OCI-LY1 (cell line): ENCODE measurements around the gene PM20D1.

Experiments used
- H2AFZ ChIP-seq: fragments of 200-600 bp; sonication (generic), shearing (Covaris generic); 2 replicates; pipeline ENCODE4 v1.6.0; 2014; ENCODE audit warnings: antibody characterized with exemption, mild to moderate bottlenecking, low read length
- H3F3A ChIP-seq: fragments of 200-600 bp; sonication (generic), shearing (Covaris generic); 2 replicates; pipeline ENCODE4 v1.6.0; 2014; ENCODE audit warnings: mild to moderate bottlenecking, antibody characterized with exemption, low read length, moderate library complexity; ENCODE audit not compliant: insufficient read depth
- H3K27ac ChIP-seq: fragments of 200-600 bp; sonication (generic); 2 replicates; pipeline ENCODE4 v1.5.1; 2014; ENCODE audit warnings: low read length, mixed run types, mild to moderate bottlenecking, low read depth; ENCODE audit not compliant: poor library complexity, severe bottlenecking
- H3K27me3 ChIP-seq: fragments of 200-600 bp; sonication (generic); 2 replicates; pipeline ENCODE4 v1.6.0; 2014; ENCODE audit warnings: antibody characterized with exemption, mild to moderate bottlenecking, low read length, moderate library complexity; ENCODE audit not compliant: insufficient read depth
- H3K36me3 ChIP-seq: fragments of 200-600 bp; sonication (generic); 2 replicates; pipeline ENCODE4 v1.6.1; 2014; ENCODE audit warnings: mild to moderate bottlenecking, antibody characterized with exemption, low read length, moderate library complexity, mixed read lengths; ENCODE audit not compliant: insufficient read depth
- H3K4me1 ChIP-seq: fragments of 200-600 bp; sonication (generic); 2 replicates; pipeline ENCODE4 v1.5.1; 2014; ENCODE audit warnings: mild to moderate bottlenecking, low read length, moderate library complexity; ENCODE audit not compliant: insufficient read depth, severe bottlenecking
- H3K4me2 ChIP-seq: fragments of 200-600 bp; sonication (generic), shearing (Covaris generic); 2 replicates; pipeline ENCODE4 v1.6.1; 2014; ENCODE audit warnings: low read length
- H3K4me3 ChIP-seq: fragments of 200-600 bp; sonication (generic); 2 replicates; pipeline ENCODE4 v1.5.1; 2014; ENCODE audit warnings: low read length, low read depth, mild to moderate bottlenecking, mixed read lengths; ENCODE audit not compliant: poor library complexity, severe bottlenecking
- H3K79me2 ChIP-seq: fragments of 200-600 bp; shearing (Covaris generic); 2 replicates; pipeline ENCODE4 v1.6.1; 2016; ENCODE audit warnings: mixed run types, low read length, mixed read lengths; ENCODE audit not compliant: insufficient read depth
- H3K9ac ChIP-seq: fragments of 200-600 bp; sonication (generic), shearing (Covaris generic); 2 replicates; pipeline ENCODE4 v1.6.1; 2014; ENCODE audit warnings: mild to moderate bottlenecking, low read length, mixed read lengths
- H3K9me2 ChIP-seq: fragments of 200-600 bp; sonication (generic), shearing (Covaris generic); 2 replicates; pipeline ENCODE4 v1.6.1; 2014; ENCODE audit warnings: low read depth, mild to moderate bottlenecking, low read length, mixed read lengths
- H3K9me3 ChIP-seq: fragments of 200-600 bp; shearing (Covaris generic); 2 replicates; pipeline ENCODE4 v1.6.1; 2014; ENCODE audit warnings: low read length, mixed read lengths
- H4K20me1 ChIP-seq: fragments of 200-600 bp; sonication (generic), shearing (Covaris generic); 2 replicates; pipeline ENCODE4 v1.6.0; 2016; ENCODE audit warnings: mild to moderate bottlenecking, low read length; ENCODE audit not compliant: insufficient read depth
- EZH2 ChIP-seq: fragments of 200-600 bp; sonication (generic), shearing (Covaris generic); IDR thresholded peaks from 2 replicates; pipeline ENCODE4 v1.8.0; 2017; ENCODE audit warnings: borderline replicate concordance, mixed run types, mild to moderate bottlenecking, antibody characterized with exemption, low read length, moderate library complexity, mixed read lengths
- TF ChIP-seq, protein P1 (sequence below): fragments of 200-600 bp; sonication (generic), shearing (Covaris generic); IDR thresholded peaks from 2 replicates; pipeline ENCODE4 v1.5.1; 2017; ENCODE audit warnings: mild to moderate bottlenecking, antibody characterized with exemption, low read length, moderate library complexity, mixed read lengths

Gene PM20D1

DNA sequence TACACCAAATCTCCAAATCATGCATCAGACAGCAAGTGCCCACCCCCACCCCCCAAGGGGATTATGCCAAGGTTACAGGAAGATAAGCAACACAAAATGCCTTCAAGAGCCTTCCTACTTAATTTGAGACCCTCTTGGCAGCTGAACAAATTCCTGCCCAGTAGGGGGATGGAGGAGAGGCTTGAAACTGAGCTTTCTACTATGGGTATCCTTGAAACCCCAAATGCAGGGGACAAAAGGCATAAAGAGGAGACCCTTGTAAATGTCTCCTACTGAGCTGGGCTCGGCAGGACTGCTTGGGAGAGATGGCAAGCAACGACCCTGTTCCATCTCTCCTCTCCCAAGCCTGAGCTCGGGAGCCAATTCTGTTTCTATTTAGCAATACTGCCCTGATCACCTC lies 40.5 kb downstream of the PM20D1 start:
- no peak overlapping the region for H3K4me2 ChIP-seq
- TF ChIP-seq EZH2 = no peak
- TF ChIP-seq, protein P1, sequence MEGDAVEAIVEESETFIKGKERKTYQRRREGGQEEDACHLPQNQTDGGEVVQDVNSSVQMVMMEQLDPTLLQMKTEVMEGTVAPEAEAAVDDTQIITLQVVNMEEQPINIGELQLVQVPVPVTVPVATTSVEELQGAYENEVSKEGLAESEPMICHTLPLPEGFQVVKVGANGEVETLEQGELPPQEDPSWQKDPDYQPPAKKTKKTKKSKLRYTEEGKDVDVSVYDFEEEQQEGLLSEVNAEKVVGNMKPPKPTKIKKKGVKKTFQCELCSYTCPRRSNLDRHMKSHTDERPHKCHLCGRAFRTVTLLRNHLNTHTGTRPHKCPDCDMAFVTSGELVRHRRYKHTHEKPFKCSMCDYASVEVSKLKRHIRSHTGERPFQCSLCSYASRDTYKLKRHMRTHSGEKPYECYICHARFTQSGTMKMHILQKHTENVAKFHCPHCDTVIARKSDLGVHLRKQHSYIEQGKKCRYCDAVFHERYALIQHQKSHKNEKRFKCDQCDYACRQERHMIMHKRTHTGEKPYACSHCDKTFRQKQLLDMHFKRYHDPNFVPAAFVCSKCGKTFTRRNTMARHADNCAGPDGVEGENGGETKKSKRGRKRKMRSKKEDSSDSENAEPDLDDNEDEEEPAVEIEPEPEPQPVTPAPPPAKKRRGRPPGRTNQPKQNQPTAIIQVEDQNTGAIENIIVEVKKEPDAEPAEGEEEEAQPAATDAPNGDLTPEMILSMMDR = no peak

DNA sequence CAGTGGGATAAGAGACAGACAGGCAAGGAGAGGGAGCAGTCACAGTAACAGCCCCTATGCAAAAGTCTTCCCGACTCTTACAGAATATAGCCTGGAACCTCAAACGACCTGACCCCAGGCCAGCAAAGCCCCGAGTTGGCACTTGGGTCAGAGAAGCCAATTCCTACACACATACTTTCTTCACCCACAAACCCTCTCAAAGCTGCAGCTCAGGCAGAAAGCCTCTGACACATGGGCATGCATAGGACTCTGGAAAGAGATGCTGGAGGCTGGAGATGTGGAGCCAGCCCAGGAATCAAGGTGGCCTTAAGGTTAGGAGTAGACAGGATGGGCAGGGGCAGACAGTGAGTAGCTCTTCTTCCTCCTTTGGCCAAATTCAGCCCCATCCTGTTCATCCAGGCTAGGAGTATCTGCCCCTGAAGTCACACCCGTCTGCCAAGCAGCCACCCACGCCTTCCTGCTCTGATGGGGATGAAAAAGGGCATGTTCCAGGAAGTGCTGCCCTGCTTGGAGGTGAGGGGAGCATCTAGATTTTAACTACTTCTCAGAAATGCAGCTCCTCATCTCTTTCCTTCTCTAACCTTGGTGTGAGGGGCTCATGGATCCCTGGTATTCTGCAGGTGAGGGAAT lies 44.7 kb downstream of the PM20D1 start:
- no peaks in the 10 kb centered on the region for H3K79me2 ChIP-seq
- H3K9ac ChIP-seq = no peak overlapping the region
- H3K27ac ChIP-seq = no peak overlapping the region
- no peak overlapping the region for H3K4me2 ChIP-seq
- no peak overlapping the region for H3K4me3 ChIP-seq
- no peaks in the 10 kb centered on the region for H3K9me3 ChIP-seq
- no peak for TF ChIP-seq EZH2
- TF ChIP-seq, protein P1 = no peak
- H3F3A ChIP-seq = no peaks in the 10 kb centered on the region
- H3K36me3 ChIP-seq = no peaks in the 10 kb centered on the region; the same call in 1 of the 2 replicates
- H3K4me1 ChIP-seq = no peaks in the 10 kb centered on the region
- no peak overlapping the region for H2AFZ ChIP-seq
- H4K20me1 ChIP-seq = no peaks in the 10 kb centered on the region
- H3K27me3 ChIP-seq = no peaks in the 10 kb centered on the region
- no peaks in the 10 kb centered on the region for H3K9me2 ChIP-seq

More for the DNA sequence above, 40.5 kb downstream of the PM20D1 start:
- no peaks in the 10 kb centered on the region; the same call in 1 of the 2 replicates for H3K36me3 ChIP-seq
- peaks cover 20% of the 10 kb centered on the region for H3K4me1 ChIP-seq
- no peak overlapping the region for H3K4me3 ChIP-seq
- peaks cover 9% of the 10 kb centered on the region; the same call in 1 of the 2 replicates for H3K27me3 ChIP-seq
- H3K9ac ChIP-seq = no peak overlapping the region
- H3K9me2 ChIP-seq = no peaks in the 10 kb centered on the region
- H3K79me2 ChIP-seq = no peaks in the 10 kb centered on the region
- H2AFZ ChIP-seq = no peak overlapping the region
- H3F3A ChIP-seq = no peaks in the 10 kb centered on the region
- H4K20me1 ChIP-seq = no peaks in the 10 kb centered on the region
- H3K27ac ChIP-seq = no peak overlapping the region
- no peaks in the 10 kb centered on the region for H3K9me3 ChIP-seq

DNA sequence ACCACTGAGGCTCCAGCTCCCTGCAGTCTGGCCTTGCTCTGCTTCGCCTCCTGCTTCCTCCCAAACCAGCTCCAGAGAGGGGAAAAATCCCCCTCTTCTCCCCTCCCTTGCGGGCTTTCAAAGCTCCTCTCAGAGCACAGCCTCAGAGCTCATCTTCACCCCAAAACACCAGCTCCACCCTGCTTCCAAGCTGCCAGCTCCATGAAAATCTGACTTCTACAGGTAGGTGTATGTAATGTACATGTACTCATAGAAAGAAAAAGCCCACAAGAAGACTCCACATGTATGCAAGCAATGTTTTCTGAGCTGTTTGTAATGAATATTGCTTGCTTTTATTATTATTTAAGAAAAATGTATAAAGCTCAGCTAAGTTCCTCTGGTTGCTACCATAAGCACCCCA lies 45.3 kb downstream of the PM20D1 start:
- no peaks in the 10 kb centered on the region for H4K20me1 ChIP-seq
- H3K36me3 ChIP-seq = no peaks in the 10 kb centered on the region; the same call in 1 of the 2 replicates
- no peak overlapping the region for H3K4me2 ChIP-seq
- no peak for TF ChIP-seq EZH2
- TF ChIP-seq, protein P1 = no peak
- H3K27ac ChIP-seq = no peak overlapping the region
- H3K9ac ChIP-seq = no peak overlapping the region
- H3K4me1 ChIP-seq = no peaks in the 10 kb centered on the region
- H2AFZ ChIP-seq = no peak overlapping the region
- no peaks in the 10 kb centered on the region for H3K9me3 ChIP-seq
- H3K27me3 ChIP-seq = no peaks in the 10 kb centered on the region
- H3K9me2 ChIP-seq = no peaks in the 10 kb centered on the region
- no peaks in the 10 kb centered on the region for H3F3A ChIP-seq
- H3K4me3 ChIP-seq = no peak overlapping the region
- no peaks in the 10 kb centered on the region for H3K79me2 ChIP-seq
